Body of pancreas (tissue), 4 donors: ENCODE data around the gene CNIH1. TPM values are rescaled to one million over a fixed set of nuclear protein-coding genes. Genes with fewer than 3 reads are reported as not detected.

Source experiments
- ATAC-seq: fragments of 150-250 bp; one replicate; pipeline ENCODE4 v1.9.1; 2016
- DNase-seq, 4 donors: peaks; one replicate each; pipeline ENCODE4 v3.0.0-alpha.2; 2019
- H3K27ac ChIP-seq, 4 donors: fragments of 200-600 bp; sonication (generic); 1 replicate in 3 of 4; 2 replicates in 1 of 4; pipeline versions ENCODE4 v1.5.1 to v1.6.1; 2016 to 2019; ENCODE audit warnings: mild to moderate bottlenecking in 1 of 4, mixed read lengths in 1 of 4, moderate library complexity in 1 of 4
- H3K27me3 ChIP-seq, 2 donors: fragments of 200-600 bp; sonication (generic); one replicate each; pipeline ENCODE4 v1.6.0; 2016; ENCODE audit warnings: mild to moderate bottlenecking in 1 of 2
- H3K36me3 ChIP-seq, 2 donors: fragments of 200-600 bp; sonication (generic); replicated peaks in 1 of 2; 2 replicates each; pipeline ENCODE4 v1.5.1; 2016; ENCODE audit warnings: low read depth in 2 of 2; ENCODE audit not compliant: insufficient read depth in 1 of 2
- H3K4me1 ChIP-seq: fragments of 200-600 bp; sonication (generic); one replicate; pipeline ENCODE4 v1.6.0; 2016
- H3K4me3 ChIP-seq, 2 donors: fragments of 200-600 bp; sonication (generic); 1 replicate in 1 of 2; 2 replicates in 1 of 2; pipeline ENCODE4 v1.5.1; 2016 to 2019
- H3K9me3 ChIP-seq, 3 donors: fragments of 200-600 bp; sonication (generic); 1 replicate in 2 of 3; 2 replicates in 1 of 3; pipeline ENCODE4 v1.5.1; 2016
- POLR2A ChIP-seq, 3 donors: fragments of 450-650 bp; IDR thresholded peaks; one replicate each; pipeline ENCODE4 v1.6.1; 2016; ENCODE audit warnings: antibody characterized with exemption in 3 of 3, mild to moderate bottlenecking in 2 of 3
- WGBS, 2 donors: methylation state at CpG; one replicate each; pipeline ENCODE4 v1.1.5; 2017; 5-methylcytosine and 5-hydroxymethylcytosine counted together
- intact Hi-C: fragments of 100-400 bp; cut with DNase I; formaldehyde crosslinking; loops from one replicate; pipeline ENCODE4 v1.15.1; 2023
- total RNA-seq, 2 donors: library from RNA; depleted of rRNA; stranded (reverse); fragments of >200 nt; gene quantifications; one replicate each; pipeline ENCODE4 v1.1.0, GENCODE V29; 2016
- TF ChIP-seq, protein P1 (sequence below), 7 experiments: fragments of 450-650 bp in 4 of 7; fragments of 200-600 bp in 3 of 7; sonication (generic) in 3 of 7; IDR thresholded peaks; one replicate each; pipeline ENCODE4 v1.5.1; 2016 to 2019; ENCODE audit warnings: antibody characterized with exemption in 7 of 7

Gene CNIH1
- total RNA-seq = 10 to 100 TPM; 15.2 to 18.2 TPM

GRCh38 chr14:54440873-54441868 lies at the start of gene CNIH1:
CNIH1 (minus strand) TSS chr14:54441374; CDS start chr14:54441327, 47 bp downstream.
- intact Hi-C loops = no loop called here
- WGBS, 2 donors = 0% methylated on average over 35 to 94 of the region's 100 CpGs
- ATAC-seq (peak; percentile 99), DNase-seq (peak; percentile 91 to 93 (median 92))
- Histone ChIP-seq H3K4me1 (peaks cover 13% of the 10 kb centered on the region), H3K4me3 (peak within 1 kb of the TSS; percentile 9 to 32), H3K36me3 (no peaks in the 10 kb centered on the region), H3K27ac (peak within 1 kb of the TSS; percentile 85 to 95 (median 91)), H3K9me3 (no peaks in the 10 kb centered on the region), H3K27me3 (no peaks in the 10 kb centered on the region)
- TF ChIP-seq POLR2A (IDR thresholded peaks at IDR 0.05) = peak; percentile 44 to 69 (median 63)
- TF ChIP-seq, protein P1, sequence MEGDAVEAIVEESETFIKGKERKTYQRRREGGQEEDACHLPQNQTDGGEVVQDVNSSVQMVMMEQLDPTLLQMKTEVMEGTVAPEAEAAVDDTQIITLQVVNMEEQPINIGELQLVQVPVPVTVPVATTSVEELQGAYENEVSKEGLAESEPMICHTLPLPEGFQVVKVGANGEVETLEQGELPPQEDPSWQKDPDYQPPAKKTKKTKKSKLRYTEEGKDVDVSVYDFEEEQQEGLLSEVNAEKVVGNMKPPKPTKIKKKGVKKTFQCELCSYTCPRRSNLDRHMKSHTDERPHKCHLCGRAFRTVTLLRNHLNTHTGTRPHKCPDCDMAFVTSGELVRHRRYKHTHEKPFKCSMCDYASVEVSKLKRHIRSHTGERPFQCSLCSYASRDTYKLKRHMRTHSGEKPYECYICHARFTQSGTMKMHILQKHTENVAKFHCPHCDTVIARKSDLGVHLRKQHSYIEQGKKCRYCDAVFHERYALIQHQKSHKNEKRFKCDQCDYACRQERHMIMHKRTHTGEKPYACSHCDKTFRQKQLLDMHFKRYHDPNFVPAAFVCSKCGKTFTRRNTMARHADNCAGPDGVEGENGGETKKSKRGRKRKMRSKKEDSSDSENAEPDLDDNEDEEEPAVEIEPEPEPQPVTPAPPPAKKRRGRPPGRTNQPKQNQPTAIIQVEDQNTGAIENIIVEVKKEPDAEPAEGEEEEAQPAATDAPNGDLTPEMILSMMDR (IDR thresholded peaks at IDR 0.05) = peak; percentile 90 to 99 (median 96)

GRCh38 chr14:54490445-54491175 lies 49.4 kb upstream of the CNIH1 start:
- no peak for TF ChIP-seq POLR2A (IDR thresholded peaks at IDR 0.05)
- TF ChIP-seq, protein P1 (IDR thresholded peaks at IDR 0.05) = no peak
- ATAC-seq (no peak), DNase-seq (no peak)
- 34 to 39% methylated on average over 3 of the region's 3 CpGs for WGBS, 2 donors
- intact Hi-C loops = no loop called here
- Histone ChIP-seq H3K36me3 (no peaks in the 10 kb centered on the region), H3K27ac (no peak overlapping the region), H3K4me1 (peaks cover 26% of the 10 kb centered on the region), H3K27me3 (no peaks in the 10 kb centered on the region), H3K4me3 (no peak overlapping the region), H3K9me3 (no peaks in the 10 kb centered on the region)

- DNase-seq = no peak
- peak overlapping the region in 3 of 4 donors; percentile 93 to 95 (median 94) for H3K27ac ChIP-seq
- no peak for ATAC-seq
- no peaks in the 10 kb centered on the region for H3K9me3 ChIP-seq
- 92 to 95% methylated on average over 4 of the region's 4 CpGs for WGBS, 2 donors
- H3K4me1 ChIP-seq = peaks cover 26% of the 10 kb centered on the region
- TF ChIP-seq, protein P1 (IDR thresholded peaks at IDR 0.05) = no peak
- no peak for TF ChIP-seq POLR2A (IDR thresholded peaks at IDR 0.05)
- H3K36me3 ChIP-seq = no peaks in the 10 kb centered on the region
- no peak overlapping the region for H3K4me3 ChIP-seq
- H3K27me3 ChIP-seq = no peaks in the 10 kb centered on the region
- intact Hi-C loops = no loop called here
Measured at GRCh38 chr14:54489731-54490444, 48.7 kb upstream of the CNIH1 start.

- intact Hi-C loops = no loop called here
- ATAC-seq (no peak), DNase-seq (no peak)
- peaks cover 26% of the 10 kb centered on the region for H3K4me1 ChIP-seq
- no peak for TF ChIP-seq POLR2A (IDR thresholded peaks at IDR 0.05)
- TF ChIP-seq, protein P1 (IDR thresholded peaks at IDR 0.05) = peak in 4 of 7 experiments; percentile 2 to 34 (median 15)
- H3K27me3 ChIP-seq = no peaks in the 10 kb centered on the region
- H3K4me3 ChIP-seq = no peak overlapping the region
- no peaks in the 10 kb centered on the region for H3K9me3 ChIP-seq
- peak overlapping the region; percentile 65 to 95 (median 94) for H3K27ac ChIP-seq
- WGBS, 2 donors = 9 to 12% methylated on average over 5 of the region's 5 CpGs
- H3K36me3 ChIP-seq = no peaks in the 10 kb centered on the region
Measured at GRCh38 chr14:54489318-54489683, 48.1 kb upstream of the CNIH1 start.
